Bone marrow (tissue), 2 donors: ENCODE data around the gene NMUR1.
A peak's percentile ranks its signal among the peaks of the same experiment; 100 is the strongest.
"Not testable (repeated sequence)": the region's sequence is repeated elsewhere in the genome, so short reads cannot be mapped to it uniquely, and the experiment has no call there.

ENCODE experiments used
- DNase-seq, 2 donors: peaks; one replicate each; lab custom pipeline; 2025; lab: John Stamatoyannopoulos, UW

NMUR1 gene, protein sequence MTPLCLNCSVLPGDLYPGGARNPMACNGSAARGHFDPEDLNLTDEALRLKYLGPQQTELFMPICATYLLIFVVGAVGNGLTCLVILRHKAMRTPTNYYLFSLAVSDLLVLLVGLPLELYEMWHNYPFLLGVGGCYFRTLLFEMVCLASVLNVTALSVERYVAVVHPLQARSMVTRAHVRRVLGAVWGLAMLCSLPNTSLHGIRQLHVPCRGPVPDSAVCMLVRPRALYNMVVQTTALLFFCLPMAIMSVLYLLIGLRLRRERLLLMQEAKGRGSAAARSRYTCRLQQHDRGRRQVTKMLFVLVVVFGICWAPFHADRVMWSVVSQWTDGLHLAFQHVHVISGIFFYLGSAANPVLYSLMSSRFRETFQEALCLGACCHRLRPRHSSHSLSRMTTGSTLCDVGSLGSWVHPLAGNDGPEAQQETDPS

DNA sequence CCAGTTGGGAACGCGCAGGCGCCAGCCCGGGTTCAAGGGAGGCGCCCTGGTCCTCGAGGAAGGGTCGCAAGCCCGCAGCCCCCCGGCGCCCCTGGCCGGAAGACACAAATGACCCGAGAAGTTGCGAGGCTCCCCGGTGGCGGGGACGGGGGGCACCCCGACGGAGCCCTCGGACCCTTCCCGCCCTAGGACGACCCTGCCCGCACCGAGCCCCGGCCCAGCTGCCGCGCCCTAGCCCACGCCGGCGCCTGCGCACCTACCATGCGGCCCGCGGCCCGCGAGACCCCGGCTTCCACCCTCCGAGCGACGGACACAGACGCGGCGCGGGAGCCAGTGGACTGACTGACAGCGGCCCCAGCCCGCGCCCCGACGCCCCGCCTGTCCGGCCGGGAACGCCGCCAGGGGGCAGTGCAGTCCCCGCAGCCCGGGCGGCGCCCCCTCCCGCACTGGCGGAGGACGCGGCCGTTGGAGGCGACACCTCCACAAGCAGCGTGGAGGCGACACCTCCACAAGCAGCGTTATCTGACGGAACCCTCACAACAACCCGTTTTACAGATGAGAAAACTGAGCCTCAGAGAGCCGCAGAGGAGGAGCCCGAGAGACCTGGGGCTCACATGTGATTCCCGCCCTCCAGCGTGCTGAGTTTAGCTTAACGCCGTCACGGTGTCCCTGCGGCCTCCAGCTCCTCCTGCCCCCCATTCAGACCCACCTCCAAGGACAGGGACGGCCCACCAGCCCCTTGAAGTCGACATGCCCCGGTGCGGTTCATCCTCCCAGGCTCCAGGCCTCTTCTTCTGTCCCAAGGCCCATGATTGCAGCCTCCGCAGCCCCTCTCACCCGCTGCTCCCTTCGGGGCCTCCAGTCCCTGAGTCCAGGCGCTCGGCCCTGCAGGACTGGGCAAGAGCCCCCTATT is at the start of gene NMUR1:
Gene NMUR1, minus strand, starts transcription at position 347 of the 913 bp plus-strand sequence. Its CDS starts 84 bp downstream, at position 263.
- DNase-seq: peak in 1 of 2 donors; percentile 32

GRCh38 chr2:231579560-231579959 is 49.3 kb upstream of the NMUR1 start:
- DNase-seq: no peak

DNA sequence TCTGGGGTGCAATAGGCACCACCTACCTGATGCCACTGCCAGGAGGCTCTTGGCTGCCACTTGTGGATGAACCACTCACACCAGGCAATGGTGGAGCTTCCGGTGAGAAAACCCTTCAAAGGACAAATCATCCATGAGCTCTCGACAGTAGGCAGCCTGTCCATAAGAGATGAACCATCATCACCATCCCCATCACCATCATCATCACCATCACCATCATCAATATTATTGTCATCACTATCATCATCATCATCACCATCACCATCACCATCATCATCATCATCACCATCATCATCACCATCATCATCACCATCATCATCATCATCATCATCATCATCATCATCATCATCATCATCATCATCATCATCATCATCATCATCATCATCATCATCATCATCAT is 48.4 kb upstream of the NMUR1 start:
- not testable (repeated sequence) for DNase-seq

GRCh38 chr2:231576465-231576864 is 46.2 kb upstream of the NMUR1 start:
- no peak for DNase-seq

DNA sequence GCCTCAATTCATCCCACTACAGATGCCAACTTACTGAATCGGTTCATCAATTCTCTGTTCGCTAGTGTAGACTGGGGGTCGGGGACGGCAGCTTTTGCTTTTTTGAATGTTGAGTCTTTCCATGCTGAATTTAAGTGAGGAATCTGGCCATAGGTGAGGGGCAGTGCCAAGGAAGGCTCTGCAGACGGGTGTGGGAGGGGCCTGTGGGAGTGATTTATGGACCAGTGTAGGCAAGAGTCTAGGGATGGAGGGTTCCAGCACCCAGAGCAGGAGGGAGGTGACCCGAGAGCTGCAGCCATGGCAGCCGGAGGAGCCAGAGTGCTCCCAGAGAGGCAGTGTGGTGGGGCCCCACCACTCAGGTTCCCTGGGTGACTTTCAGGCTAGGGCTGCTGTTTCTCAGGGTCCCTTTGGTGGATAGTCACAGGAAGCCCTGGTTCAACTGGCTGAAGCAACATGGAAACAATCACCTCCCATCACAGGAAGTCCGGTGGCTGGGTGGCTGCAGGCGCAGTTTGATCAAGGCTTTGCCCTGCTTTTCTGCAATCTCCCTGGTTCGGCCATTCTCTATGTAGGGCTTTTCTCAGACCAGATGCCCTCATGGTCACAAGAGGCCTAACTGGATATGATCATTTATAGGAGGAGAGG is 45.5 kb upstream of the NMUR1 start:
- no peak for DNase-seq

GRCh38 chr2:231573698-231574421 is 43.6 kb upstream of the NMUR1 start:
- DNase-seq: no peak

GRCh38 chr2:231573096-231573495 is 42.9 kb upstream of the NMUR1 start:
- no peak for DNase-seq

DNA sequence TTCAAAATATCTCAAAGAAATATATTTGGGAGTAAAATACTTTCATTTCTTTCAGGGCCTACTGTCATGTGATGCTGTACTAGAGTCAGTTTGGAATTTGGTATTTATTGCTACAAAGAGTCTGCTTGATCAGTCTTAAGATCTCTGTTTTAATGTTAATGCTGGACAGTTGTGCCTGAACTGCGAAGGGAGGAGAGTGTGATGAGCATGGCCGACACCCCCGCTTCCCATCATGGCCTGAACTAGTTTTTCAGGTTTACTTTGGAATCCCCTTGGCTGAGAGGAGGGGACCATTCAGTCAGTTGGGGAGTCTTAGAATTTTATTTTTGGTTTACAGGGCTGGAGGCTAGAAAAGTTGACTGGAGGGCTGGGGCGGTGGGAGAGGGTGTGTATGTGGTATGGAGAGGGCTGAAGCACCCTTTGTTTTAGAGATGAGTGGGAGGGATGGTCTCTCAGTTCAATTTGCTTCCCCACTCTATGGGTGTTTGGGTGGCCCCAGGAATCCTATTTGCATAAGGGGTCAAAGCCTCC is 41.5 kb upstream of the NMUR1 start:
- DNase-seq: no peak

DNA sequence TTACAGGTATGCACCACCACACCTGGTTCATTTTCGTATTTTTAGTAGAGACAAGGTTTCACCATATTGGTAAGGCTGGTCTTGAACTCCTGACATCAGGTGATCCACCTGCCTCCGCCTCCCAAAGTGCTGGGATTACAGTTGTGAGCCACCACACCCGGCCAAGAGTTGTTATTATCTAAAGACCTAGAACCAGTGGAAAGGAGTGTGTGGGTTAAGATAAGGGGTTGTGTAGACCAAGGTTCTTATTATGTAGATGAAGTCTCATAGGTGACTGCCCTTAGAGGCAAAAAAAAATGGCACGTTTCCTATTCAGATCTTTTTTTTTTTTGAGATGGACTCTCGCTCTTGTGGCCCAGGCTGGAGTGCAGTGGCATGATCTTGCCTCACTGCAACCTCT is 40.7 kb upstream of the NMUR1 start:
- not testable (repeated sequence) for DNase-seq

- no peak for DNase-seq
Measured at GRCh38 chr2:231568785-231569435, 38.7 kb upstream of the NMUR1 start.

- DNase-seq: no peak
Measured at GRCh38 chr2:231568098-231568784, 38.0 kb upstream of the NMUR1 start.

GRCh38 chr2:231567159-231567558 is 36.9 kb upstream of the NMUR1 start:
- no peak for DNase-seq

DNA sequence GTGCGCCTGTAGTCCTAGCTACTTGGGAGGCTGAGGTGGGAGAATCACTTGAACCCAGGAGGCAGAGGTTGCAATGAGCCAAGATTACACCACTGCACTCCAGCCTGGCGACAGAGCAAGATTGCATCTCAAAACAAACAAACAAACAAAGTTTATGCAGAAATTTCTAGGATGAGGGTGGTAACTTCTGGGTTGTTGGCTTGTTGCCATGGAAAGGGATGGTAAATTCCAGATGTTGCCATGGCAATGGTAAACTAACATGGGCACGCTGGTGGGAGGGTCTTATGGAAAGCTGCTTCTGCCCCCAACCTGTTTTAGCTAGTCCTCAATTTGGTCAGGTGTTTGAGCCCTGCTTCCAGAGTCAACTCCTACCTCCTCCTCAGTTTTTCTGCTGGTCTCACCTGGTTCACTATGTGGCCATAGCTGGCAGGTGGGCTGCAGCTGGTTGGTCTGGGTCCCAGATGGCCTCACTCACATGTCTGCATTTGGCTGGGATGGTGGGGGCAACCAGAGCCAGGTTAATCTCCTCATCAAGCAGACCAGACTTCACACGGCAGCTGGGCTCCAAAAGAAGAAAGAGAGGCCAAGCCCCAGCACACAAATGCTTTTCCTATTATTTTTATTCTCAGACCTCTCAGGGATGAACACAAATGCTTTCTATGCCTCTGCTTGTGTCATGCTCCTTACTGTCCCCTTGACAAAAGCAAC is 35.8 kb upstream of the NMUR1 start:
- no peak for DNase-seq

- DNase-seq: peak in 1 of 2 donors; percentile 40
Measured at GRCh38 chr2:231563378-231563961, 33.2 kb upstream of the NMUR1 start.

GRCh38 chr2:231557571-231558217 is 27.4 kb upstream of the NMUR1 start:
- peak; percentile 14 to 69 for DNase-seq

DNA sequence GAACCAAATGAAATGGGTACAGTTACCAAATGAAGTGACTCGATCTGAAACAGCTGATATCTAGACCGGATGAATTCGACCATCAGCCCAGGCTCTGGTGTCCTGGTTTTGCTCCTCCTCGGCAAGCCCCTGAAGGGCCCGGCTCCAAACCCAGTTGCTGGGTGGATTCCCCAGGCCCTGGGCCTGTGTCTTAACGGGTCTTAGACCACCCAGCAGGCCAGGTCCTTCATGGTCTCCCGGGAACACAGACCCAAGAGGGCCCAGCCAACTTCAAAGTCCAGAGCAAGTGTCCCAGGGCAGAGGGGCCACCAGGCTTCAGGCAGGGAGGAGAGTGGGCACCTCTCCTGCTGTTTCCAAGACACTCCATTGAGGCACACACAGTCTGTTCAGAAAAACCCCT is 26.7 kb upstream of the NMUR1 start:
- no peak for DNase-seq

- not testable (repeated sequence) for DNase-seq
Measured at GRCh38 chr2:231556496-231556895, 26.3 kb upstream of the NMUR1 start.

GRCh38 chr2:231554748-231555545 is 24.7 kb upstream of the NMUR1 start:
- DNase-seq: peak; percentile 19 to 63
